ENCODE measurements around the gene KCNK5. TPM values are rescaled to one million over a fixed set of nuclear protein-coding genes. Genes with fewer than 3 reads are reported as not detected.

Gene KCNK5
- total RNA-seq, 2 donors from 2014 or later, result 29.8 to 32.2 TPM

- H3K4me1 ChIP-seq (ENCODE audit: control insufficient read depth, insufficient read depth, low read length), result peaks cover 21% of the 10 kb centered on the region
- no peaks in the 10 kb centered on the region for H3K9me3 Mint-ChIP-seq
- H3K36me3 Mint-ChIP-seq (ENCODE audit: low read depth), result peaks cover 16% of the 10 kb centered on the region
- WGBS, 2 experiments (ENCODE audit: insufficient coverage in 1 of 2, insufficient read length in 1 of 2), result 83 to 92% methylated on average over 2 to 10 of the region's 10 CpGs
- H3K27me3 ChIP-seq (ENCODE audit: control insufficient read depth, insufficient read depth, low read length, poor library complexity, severe bottlenecking), result no peaks in the 10 kb centered on the region
- peaks cover 81% of the 10 kb centered on the region for H3K4me1 Mint-ChIP-seq
- H3K4me3 ChIP-seq (ENCODE audit: low read length), result peak overlapping the region; percentile 85
- DNase-seq, result peak; percentile 40
- no peak overlapping the region for H3K9ac ChIP-seq (ENCODE audit: extremely low read depth, low read length, poor library complexity, severe bottlenecking)
- TF ChIP-seq CTCF (conservative IDR thresholded peaks at IDR 0.05), result no peak
- no peak overlapping the region for H3K27ac ChIP-seq (ENCODE audit: low read depth, low read length)
- peaks cover under 1% of the 10 kb centered on the region for H3K36me3 ChIP-seq (ENCODE audit: control insufficient read depth, insufficient read depth, low read length)
- peak overlapping the region; percentile 86 for H3K4me3 Mint-ChIP-seq
- peak overlapping the region; percentile 62 for H3K27ac Mint-ChIP-seq
- H3K27me3 Mint-ChIP-seq (ENCODE audit: insufficient read depth), result peaks cover 7% of the 10 kb centered on the region
- peaks cover 7% of the 10 kb centered on the region for H3K9me3 ChIP-seq (ENCODE audit: control insufficient read depth, low read length)
These were observed 2.5 kb downstream of the KCNK5 start for GRCh38 chr6:39226639-39227329.

- no peak overlapping the region for H3K27ac ChIP-seq (ENCODE audit: low read depth, low read length)
- DNase-seq, result no peak
- H3K36me3 Mint-ChIP-seq (ENCODE audit: low read depth), result peaks cover 22% of the 10 kb centered on the region
- H3K4me3 ChIP-seq (ENCODE audit: low read length), result peak overlapping the region; percentile 85
- H3K4me1 Mint-ChIP-seq, result peaks cover 77% of the 10 kb centered on the region
- H3K27me3 Mint-ChIP-seq (ENCODE audit: insufficient read depth), result peaks cover 7% of the 10 kb centered on the region
- H3K9me3 ChIP-seq (ENCODE audit: control insufficient read depth, low read length), result peaks cover 7% of the 10 kb centered on the region
- H3K36me3 ChIP-seq (ENCODE audit: control insufficient read depth, insufficient read depth, low read length), result peaks cover 5% of the 10 kb centered on the region
- H3K9me3 Mint-ChIP-seq, result no peaks in the 10 kb centered on the region
- no peaks in the 10 kb centered on the region for H3K27me3 ChIP-seq (ENCODE audit: control insufficient read depth, insufficient read depth, low read length, poor library complexity, severe bottlenecking)
- no peak overlapping the region for H3K9ac ChIP-seq (ENCODE audit: extremely low read depth, low read length, poor library complexity, severe bottlenecking)
- WGBS, 2 experiments (ENCODE audit: insufficient coverage in 1 of 2, insufficient read length in 1 of 2), result 73 to 80% methylated on average over 4 to 6 of the region's 6 CpGs
- H3K4me3 Mint-ChIP-seq, result peak overlapping the region; percentile 86
- peak overlapping the region; percentile 6 for H3K27ac Mint-ChIP-seq
- no peak for TF ChIP-seq CTCF (conservative IDR thresholded peaks at IDR 0.05)
- H3K4me1 ChIP-seq (ENCODE audit: control insufficient read depth, insufficient read depth, low read length), result peaks cover 18% of the 10 kb centered on the region
These were observed 3.3 kb downstream of the KCNK5 start for GRCh38 chr6:39225946-39226437.

GRCh38 chr6:39225543-39225942 lies 3.7 kb downstream of the KCNK5 start:
- peaks cover 18% of the 10 kb centered on the region for H3K4me1 ChIP-seq (ENCODE audit: control insufficient read depth, insufficient read depth, low read length)
- H3K4me3 ChIP-seq (ENCODE audit: low read length), result peak overlapping the region; percentile 85
- peak; percentile 88 for DNase-seq
- H3K36me3 ChIP-seq (ENCODE audit: control insufficient read depth, insufficient read depth, low read length), result peaks cover 5% of the 10 kb centered on the region
- peaks cover 7% of the 10 kb centered on the region for H3K27me3 Mint-ChIP-seq (ENCODE audit: insufficient read depth)
- no peaks in the 10 kb centered on the region for H3K27me3 ChIP-seq (ENCODE audit: control insufficient read depth, insufficient read depth, low read length, poor library complexity, severe bottlenecking)
- TF ChIP-seq CTCF (conservative IDR thresholded peaks at IDR 0.05), result no peak
- H3K9ac ChIP-seq (ENCODE audit: extremely low read depth, low read length, poor library complexity, severe bottlenecking), result peak overlapping the region; percentile 22
- H3K9me3 ChIP-seq (ENCODE audit: control insufficient read depth, low read length), result peaks cover 7% of the 10 kb centered on the region
- no peak overlapping the region for H3K27ac ChIP-seq (ENCODE audit: low read depth, low read length)
- no peaks in the 10 kb centered on the region for H3K9me3 Mint-ChIP-seq
- H3K27ac Mint-ChIP-seq, result peak overlapping the region; percentile 81
- H3K4me3 Mint-ChIP-seq, result peak overlapping the region; percentile 86
- 60 to 83% methylated on average over 2 to 4 of the region's 4 CpGs for WGBS, 2 experiments (ENCODE audit: insufficient coverage in 1 of 2, insufficient read length in 1 of 2)
- H3K4me1 Mint-ChIP-seq, result peaks cover 77% of the 10 kb centered on the region
- peaks cover 24% of the 10 kb centered on the region for H3K36me3 Mint-ChIP-seq (ENCODE audit: low read depth)
